ENCODE data around the gene GLE1.

DNA sequence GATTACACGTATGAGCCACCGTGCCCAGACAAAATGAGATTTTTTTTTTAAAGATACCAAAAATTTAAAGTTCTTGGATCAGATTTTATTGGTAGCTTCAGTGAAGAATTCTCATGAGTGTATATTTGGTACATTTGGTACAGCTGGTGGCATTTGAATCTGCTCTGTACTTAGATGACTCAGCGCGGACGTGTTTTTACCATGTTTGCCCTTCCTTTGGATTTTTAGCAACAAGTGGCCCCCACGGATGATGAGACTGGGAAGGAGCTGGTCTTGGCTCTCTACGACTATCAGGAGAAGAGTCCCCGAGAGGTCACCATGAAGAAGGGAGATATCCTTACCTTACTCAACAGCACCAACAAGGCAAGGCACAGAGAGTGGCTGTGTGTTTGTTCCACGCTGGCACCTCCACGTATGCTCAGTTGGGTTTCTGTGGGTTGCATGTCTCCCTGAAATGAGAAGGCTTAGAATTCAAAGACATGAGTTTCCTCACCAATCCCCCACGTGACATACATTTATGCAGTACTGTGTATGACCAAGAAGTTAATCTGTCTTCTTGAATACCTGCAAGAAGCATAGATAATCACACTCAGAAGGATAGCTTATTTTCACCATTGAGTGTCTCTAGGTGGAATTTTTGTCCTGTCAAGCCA is 84.2 kb downstream of the GLE1 start:
- TF ChIP-seq CTCF (IDR thresholded peaks at IDR 0.05; ENCODE audit: low read depth, low read length) (no peak), EZH2phosphoT487 (IDR thresholded peaks at IDR 0.05; ENCODE audit: low read depth) (no peak)

Data from OCI-LY3 (cell line).